Measurements from ENCODE around the gene PIGH.
"Not testable (repeated sequence)": the region's sequence is repeated elsewhere in the genome, so short reads cannot be mapped to it uniquely, and the experiment has no call there.

The PIGH gene

GRCh38 chr14:67609642-67610310 lies 9.7 kb upstream of the PIGH start:
- no peak for DNase-seq (ENCODE audit: low read depth in 2 of 3, low spot score in 2 of 3)

- DNase-seq (ENCODE audit: low read depth in 2 of 3, low spot score in 2 of 3) = no peak
Measured at GRCh38 chr14:67607646-67608045, 7.6 kb upstream of the PIGH start.

- DNase-seq (ENCODE audit: low read depth in 2 of 3, low spot score in 2 of 3) = no peak
Measured at GRCh38 chr14:67602995-67603545, 3.0 kb upstream of the PIGH start.

GRCh38 chr14:67602076-67602475 lies 2.0 kb upstream of the PIGH start:
- no peak for DNase-seq (ENCODE audit: low read depth in 2 of 3, low spot score in 2 of 3)

GRCh38 chr14:67600562-67600974 lies 500 bp upstream of the PIGH start:
- DNase-seq (ENCODE audit: low read depth in 2 of 3, low spot score in 2 of 3) = not testable (repeated sequence)

GRCh38 chr14:67595392-67595791 lies 4.7 kb downstream of the PIGH start:
- DNase-seq (ENCODE audit: low read depth in 2 of 3, low spot score in 2 of 3) = no peak

GRCh38 chr14:67593650-67594049 lies 6.4 kb downstream of the PIGH start:
- DNase-seq (ENCODE audit: low read depth in 2 of 3, low spot score in 2 of 3) = not testable (repeated sequence)

- no peak for DNase-seq (ENCODE audit: low read depth in 2 of 3, low spot score in 2 of 3)
Measured at GRCh38 chr14:67589204-67589770, 10.8 kb downstream of the PIGH start.

- DNase-seq (ENCODE audit: low read depth in 2 of 3, low spot score in 2 of 3) = no peak
Measured at GRCh38 chr14:67586369-67586768, 13.7 kb downstream of the PIGH start.

GRCh38 chr14:67584978-67585377 lies 15.1 kb downstream of the PIGH start:
- no peak for DNase-seq (ENCODE audit: low read depth in 2 of 3, low spot score in 2 of 3)

- no peak for DNase-seq (ENCODE audit: low read depth in 2 of 3, low spot score in 2 of 3)
Measured at GRCh38 chr14:67583711-67584644, 16.1 kb downstream of the PIGH start.

GRCh38 chr14:67582061-67582460 lies 18.0 kb downstream of the PIGH start:
- DNase-seq (ENCODE audit: low read depth in 2 of 3, low spot score in 2 of 3) = no peak

GRCh38 chr14:67581643-67582042 lies 18.4 kb downstream of the PIGH start:
- DNase-seq (ENCODE audit: low read depth in 2 of 3, low spot score in 2 of 3) = no peak

- no peak for DNase-seq (ENCODE audit: low read depth in 2 of 3, low spot score in 2 of 3)
Measured at GRCh38 chr14:67580336-67581171, 19.5 kb downstream of the PIGH start.

- DNase-seq (ENCODE audit: low read depth in 2 of 3, low spot score in 2 of 3) = no peak
Measured at GRCh38 chr14:67579636-67580035, 20.4 kb downstream of the PIGH start.

GRCh38 chr14:67579040-67579439 lies 21.0 kb downstream of the PIGH start:
- no peak for DNase-seq (ENCODE audit: low read depth in 2 of 3, low spot score in 2 of 3)

- DNase-seq (ENCODE audit: low read depth in 2 of 3, low spot score in 2 of 3) = no peak
Measured at GRCh38 chr14:67577909-67578749, 21.9 kb downstream of the PIGH start.

- DNase-seq (ENCODE audit: low read depth in 2 of 3, low spot score in 2 of 3) = no peak
Measured at GRCh38 chr14:67577181-67577808, 22.8 kb downstream of the PIGH start.

GRCh38 chr14:67576216-67576955 lies 23.7 kb downstream of the PIGH start:
- DNase-seq (ENCODE audit: low read depth in 2 of 3, low spot score in 2 of 3) = no peak
